NOMO-1 (cell line): ENCODE measurements around the gene CDX1.
"Not testable (repeated sequence)": the region's sequence is repeated elsewhere in the genome, so short reads cannot be mapped to it uniquely, and the experiment has no call there.

Experiments used
- DNase-seq, 2 experiments: peaks; one replicate each; lab custom pipeline; 2025; ENCODE audit not compliant: unreplicated experiment in 2 of 2; lab: John Stamatoyannopoulos, UW

Gene CDX1

GRCh38 chr5:150222906-150223305 is 56.3 kb downstream of the CDX1 start:
- DNase-seq: no peak

- no peak for DNase-seq
These were observed 56.9 kb downstream of the CDX1 start for GRCh38 chr5:150223474-150223873.

GRCh38 chr5:150224483-150225027 is 58.0 kb downstream of the CDX1 start:
- no peak for DNase-seq

- peak in 1 of 2 experiments; percentile 11 for DNase-seq
These were observed 60.5 kb downstream of the CDX1 start for GRCh38 chr5:150227036-150227435.

- no peak for DNase-seq
These were observed 61.2 kb downstream of the CDX1 start for GRCh38 chr5:150227606-150228273.

GRCh38 chr5:150229571-150229970 is 63.0 kb downstream of the CDX1 start:
- no peak for DNase-seq

GRCh38 chr5:150230842-150231241 is 64.3 kb downstream of the CDX1 start:
- no peak for DNase-seq

GRCh38 chr5:150233706-150234105 is 67.1 kb downstream of the CDX1 start:
- DNase-seq: not testable (repeated sequence)
